ENCODE data around the gene TARDBP.
"Not testable (repeated sequence)": the region's sequence is repeated elsewhere in the genome, so short reads cannot be mapped to it uniquely, and the experiment has no call there.

Gene TARDBP

DNA sequence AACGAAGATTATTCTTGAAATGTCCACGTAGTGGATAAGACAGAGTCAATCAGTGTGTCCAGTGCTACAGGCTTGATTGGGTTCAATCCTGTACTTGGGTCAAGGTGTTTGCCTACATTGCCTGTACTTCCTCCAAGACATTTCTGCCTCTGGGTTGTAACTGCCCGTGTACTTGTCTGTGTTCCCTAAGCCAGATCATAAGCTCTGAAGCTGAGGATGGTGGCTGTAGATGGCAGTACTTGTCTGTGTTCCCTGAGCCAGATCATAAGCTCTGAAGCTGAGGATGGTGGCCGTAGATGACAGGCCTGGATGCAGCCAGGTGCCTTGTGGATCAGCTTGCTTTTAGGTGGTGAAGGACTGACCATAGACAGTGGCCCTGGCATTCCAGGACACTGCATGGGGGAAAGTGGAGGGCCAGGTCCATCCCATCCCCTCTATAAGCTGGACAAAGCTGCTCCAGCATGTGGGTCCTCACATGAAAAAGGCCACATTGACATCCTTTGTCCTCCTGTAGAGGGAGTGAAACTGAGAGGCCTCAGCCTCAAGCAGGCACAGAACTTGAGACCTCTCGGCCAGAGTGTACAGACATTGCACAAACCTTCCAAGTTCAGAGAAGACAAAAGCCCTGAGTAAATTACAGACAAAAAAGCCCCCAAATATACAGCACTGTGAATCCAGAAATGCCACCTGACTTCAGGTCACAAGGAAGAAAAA, 49.4 kb downstream of the TARDBP start:
- no peak for DNase-seq

GRCh38 chr1:11062965-11063401, 50.5 kb downstream of the TARDBP start:
- peak; percentile 25 for DNase-seq

GRCh38 chr1:11063937-11064537, 51.6 kb downstream of the TARDBP start:
- not testable (repeated sequence) for DNase-seq

DNA sequence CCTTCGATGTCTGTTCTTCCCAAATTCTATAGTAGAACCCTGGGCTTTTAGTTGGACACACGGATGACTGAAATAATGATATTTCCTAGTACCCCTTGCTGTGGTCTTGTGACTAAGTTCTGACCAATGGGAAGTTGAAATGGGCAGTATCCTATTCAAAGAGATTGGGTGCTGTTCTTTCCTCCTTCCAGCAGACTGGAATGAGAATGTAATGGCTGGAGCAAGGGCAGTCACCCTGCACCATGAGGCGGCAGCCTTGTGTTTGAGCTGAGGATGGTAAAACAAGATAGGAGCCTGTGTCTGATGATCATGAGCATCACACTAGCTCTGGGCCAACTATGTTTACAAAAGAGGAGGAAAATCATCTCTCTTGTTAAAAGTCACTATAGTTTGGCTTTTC, 52.5 kb downstream of the TARDBP start:
- no peak for DNase-seq

GRCh38 chr1:11065796-11066195, 53.3 kb downstream of the TARDBP start:
- DNase-seq, result no peak

GRCh38 chr1:11067716-11068599, 55.5 kb downstream of the TARDBP start:
- no peak for DNase-seq

GRCh38 chr1:11068600-11069473, 56.4 kb downstream of the TARDBP start:
- no peak for DNase-seq

DNA sequence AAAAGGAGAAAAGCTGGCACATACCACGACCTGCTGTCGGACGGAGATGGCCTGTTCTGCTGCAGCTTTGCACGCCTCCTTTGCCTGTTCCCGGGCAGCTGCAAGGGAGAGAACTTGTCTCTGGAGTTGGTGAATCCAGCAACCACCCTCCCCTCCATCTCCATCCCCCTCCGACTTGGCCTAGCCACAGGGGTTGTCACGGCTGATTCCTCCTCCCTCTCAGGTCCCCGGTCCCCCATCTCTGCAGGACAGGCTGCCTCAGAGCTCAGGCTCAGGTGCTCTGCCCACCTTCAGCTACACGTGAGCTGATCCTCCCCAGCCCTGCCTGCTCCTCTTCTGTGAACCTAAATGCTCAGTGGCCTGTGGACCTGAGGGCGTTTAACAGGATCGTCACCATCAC, 58.4 kb downstream of the TARDBP start:
- no peak for DNase-seq

DNA sequence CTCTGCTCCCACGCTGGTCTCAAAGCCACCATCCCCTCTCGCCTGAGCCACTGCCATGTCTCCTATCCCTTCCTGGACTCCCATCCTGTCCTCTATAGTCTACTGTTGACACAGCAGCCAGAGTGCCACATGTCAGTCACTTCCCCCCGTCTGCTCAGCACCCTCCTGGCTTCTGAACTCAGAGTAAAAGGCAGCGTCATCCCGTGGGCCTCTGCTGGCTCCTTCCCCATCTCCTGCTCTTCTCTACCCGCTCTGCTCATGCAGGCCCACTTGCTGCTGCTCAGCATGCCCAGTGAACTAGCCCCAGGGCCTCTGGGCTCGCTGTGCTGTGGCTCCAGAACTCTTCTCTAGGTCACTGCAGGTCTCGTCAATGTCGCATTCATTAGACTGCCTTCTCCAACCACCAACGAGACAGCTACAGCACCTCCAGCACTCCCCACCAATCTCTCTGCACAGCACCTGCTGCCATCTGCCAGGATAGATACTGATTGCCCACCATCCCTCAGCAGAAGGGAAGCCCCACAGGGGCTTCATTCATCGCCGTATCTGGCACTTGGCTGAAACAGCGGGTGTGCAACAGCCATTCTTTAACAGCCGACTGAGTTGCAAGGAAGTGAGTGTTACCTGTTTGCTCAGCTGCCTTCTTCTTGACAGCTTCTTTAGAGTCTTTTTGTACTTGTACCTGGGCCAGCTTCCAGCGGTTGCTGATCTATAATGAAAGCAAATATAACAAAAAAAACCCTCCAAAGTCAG, 59.2 kb downstream of the TARDBP start:
- no peak for DNase-seq

DNA sequence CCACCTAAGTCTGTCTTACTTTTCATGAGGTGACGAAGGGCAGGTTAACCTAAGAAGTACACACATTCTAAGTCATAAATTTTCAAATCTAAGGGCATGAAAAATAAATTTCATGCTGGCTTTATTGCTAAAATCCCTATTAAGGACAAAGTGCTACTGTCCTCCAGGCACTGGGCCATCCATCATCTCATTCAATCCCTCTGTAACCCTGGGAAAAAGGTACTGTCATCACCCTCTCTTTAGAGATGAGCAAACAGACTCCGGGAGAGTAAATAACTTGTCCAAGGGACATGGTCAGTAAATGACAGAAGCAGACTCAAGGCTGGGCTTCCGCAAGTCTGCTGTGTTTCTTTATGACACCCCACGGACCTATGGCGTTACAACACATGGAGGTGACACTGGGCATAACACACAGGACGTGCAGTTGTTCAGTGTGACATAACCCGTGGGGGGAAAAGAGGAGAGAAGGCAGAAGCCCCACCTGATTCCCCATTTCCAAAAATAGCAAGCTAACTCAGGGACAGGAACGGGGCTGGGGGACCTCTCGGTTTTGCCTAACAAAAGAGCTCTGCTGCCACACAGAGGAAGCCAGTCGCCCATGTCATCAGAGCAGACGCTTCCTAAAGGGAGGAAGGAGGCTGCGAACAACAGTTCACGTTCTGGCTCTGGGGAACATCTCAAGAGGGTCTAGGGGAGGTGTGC, 59.9 kb downstream of the TARDBP start:
- no peak for DNase-seq

DNA sequence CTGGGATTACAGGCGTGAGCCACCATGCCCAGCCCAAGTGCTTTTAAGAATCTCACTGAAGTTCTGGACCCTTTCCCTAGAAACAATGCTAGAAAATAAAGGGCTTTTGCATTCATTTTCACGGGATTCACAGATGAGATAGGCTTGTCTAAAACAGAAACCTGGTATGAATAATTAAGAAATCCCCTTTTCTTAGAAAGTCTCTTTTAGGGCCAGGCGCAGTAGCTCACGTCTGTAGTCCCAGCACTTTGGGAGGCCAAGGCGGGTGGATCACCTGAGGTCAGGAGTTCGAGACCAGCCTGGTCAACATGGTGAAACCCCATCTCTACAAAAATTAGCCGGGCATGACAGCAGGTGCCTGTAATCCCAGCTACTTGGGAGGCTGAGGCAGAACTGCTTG, 60.9 kb downstream of the TARDBP start:
- DNase-seq, result not testable (repeated sequence)
